HG03520 (cell line): ENCODE results near the gene CMIP.
"Not testable (repeated sequence)": the region's sequence is repeated elsewhere in the genome, so short reads cannot be mapped to it uniquely, and the experiment has no call there.

Source experiments
- ATAC-seq: cut with Tn5 transposase; IDR thresholded peaks from one replicate; pipeline ENCODE4 v1.9.1; 2021; ENCODE audit warnings: mild to moderate bottlenecking, moderate library complexity; ENCODE audit not compliant: unreplicated experiment

CMIP gene

GRCh38 chr16:81444448-81445121 lies at the start of gene CMIP:
CMIP (plus strand) TSS chr16:81444808.
- peak; percentile 75 for ATAC-seq

GRCh38 chr16:81394966-81395655 lies 49.5 kb upstream of the CMIP start:
- no peak for ATAC-seq

DNA sequence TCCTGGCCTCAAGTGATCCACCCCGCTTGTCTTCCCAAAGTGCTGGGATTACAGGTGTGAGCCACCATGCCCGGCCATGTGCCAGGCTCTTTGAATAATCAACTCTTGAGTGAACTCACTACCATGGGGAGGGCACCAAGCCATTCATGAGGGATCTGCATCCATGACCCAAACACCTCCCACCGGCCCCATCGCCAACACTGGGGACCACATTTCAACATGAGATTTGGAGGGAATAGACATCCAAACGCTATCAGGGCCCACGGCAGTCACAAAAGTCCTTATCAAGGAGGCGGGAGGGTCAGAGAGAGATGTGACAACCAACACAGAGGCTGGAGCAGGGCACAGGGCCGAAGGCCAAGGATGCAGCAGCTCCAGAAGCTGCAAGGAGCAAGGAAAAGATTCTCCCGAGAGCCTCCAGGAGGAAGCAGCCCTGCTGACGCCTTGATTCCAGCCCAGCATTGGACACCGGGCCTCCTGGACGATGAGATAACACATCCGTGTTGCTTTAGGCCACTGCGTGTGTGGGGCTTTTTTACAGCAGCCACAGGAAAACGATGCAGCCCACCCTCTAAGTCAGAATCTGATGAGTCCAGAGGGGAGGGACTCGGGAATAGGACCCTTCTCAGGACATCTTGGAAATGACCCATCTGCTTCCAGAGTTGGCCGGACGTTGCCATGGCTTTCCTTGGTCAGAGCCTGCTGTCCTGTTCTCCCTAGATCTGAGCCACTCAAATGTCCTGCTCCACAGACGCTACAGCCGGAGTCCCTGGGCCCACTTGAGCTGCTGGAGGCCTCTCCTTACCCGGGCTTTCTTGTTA lies 47.3 kb upstream of the CMIP start:
- ATAC-seq = no peak

DNA sequence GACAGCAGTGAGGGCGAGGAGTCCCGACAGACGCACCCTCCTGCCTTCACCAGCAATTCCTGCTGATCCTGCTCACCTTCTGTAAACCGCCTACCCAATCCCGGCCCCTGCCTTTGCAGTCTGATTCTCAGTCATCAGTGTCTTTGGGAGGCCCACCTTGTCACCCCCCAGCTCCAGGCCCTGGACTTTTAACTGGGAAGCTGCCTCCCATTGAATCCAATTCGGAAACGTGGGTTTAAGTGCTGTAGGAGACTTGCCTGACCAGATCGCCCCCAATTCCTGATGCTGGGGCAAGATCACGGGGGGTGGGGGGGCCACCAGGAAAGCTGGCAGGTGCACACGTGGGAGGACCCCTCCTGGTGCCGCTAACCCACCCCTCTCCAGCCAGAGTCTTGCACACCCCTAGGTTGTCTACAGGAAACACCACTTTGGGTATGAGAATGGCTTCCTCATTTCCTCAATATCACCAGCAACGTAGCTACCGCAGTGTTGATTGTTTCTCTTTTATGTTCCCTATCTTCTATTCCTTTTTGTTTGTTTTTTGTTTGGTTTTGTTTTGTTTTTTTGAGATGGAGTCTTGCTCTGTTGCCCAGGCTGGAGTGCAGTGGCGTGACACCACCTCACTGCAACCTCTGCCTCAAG lies 46.6 kb upstream of the CMIP start:
- ATAC-seq = no peak

GRCh38 chr16:81399909-81400308 lies 44.7 kb upstream of the CMIP start:
- no peak for ATAC-seq

- no peak for ATAC-seq
Measured at GRCh38 chr16:81401035-81401950, 43.3 kb upstream of the CMIP start.

DNA sequence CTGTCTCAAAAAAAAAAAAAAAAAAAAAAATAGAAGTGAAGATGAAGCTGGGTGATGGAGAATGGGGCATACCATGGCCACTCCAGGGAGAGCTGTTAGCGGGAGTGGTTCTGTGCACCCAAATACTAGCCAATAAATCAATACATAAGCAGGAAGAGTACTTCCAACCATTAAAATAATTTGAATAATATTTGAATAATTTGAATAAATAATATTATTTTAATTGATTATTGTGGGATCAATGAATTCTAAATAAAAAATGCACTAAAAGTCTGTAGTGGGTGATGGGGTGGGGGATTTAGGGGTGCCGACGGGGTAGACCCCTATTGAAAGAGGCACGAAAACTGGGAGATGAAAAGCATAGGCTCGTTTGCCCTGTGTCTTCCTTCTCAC lies 41.4 kb upstream of the CMIP start:
- no peak for ATAC-seq

- no peak for ATAC-seq
Measured at GRCh38 chr16:81403601-81404391, 40.8 kb upstream of the CMIP start.

GRCh38 chr16:81405002-81405401 lies 39.6 kb upstream of the CMIP start:
- not testable (repeated sequence) for ATAC-seq

GRCh38 chr16:81405702-81406113 lies 38.9 kb upstream of the CMIP start:
- ATAC-seq = no peak

GRCh38 chr16:81408409-81408950 lies 36.1 kb upstream of the CMIP start:
- no peak for ATAC-seq

GRCh38 chr16:81409016-81409556 lies 35.5 kb upstream of the CMIP start:
- ATAC-seq = no peak

DNA sequence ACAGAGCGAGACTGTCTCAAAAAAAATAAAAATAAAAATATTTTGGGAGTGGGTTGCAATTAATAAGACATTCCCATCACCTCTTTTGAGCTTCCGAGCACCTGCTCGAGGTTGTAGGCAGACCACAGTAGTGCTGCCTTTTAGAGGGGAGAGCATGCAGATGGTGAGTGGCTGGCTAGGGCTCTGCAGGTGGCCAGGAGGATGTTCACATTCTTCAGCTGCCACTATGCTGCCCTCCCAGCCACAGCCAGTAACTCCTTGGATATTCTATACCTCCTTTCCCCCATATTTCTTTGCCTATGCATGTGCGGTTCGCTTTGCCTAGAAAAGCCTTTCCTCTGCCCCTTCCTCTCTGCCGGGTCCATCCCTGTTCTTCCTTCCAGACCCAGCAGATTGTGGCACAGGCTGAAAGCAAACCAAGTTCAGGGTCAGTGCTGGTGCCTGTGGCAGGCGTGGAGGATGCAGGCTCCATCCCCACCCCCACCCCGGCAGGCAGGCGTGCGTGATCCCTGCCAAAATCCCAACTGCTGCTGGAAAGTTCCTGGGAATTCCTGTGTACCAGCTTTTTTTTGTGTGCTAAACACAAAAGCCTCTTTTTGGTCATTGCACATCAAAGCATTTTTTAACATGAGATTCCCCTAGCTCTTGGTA lies 33.8 kb upstream of the CMIP start:
- ATAC-seq = no peak

DNA sequence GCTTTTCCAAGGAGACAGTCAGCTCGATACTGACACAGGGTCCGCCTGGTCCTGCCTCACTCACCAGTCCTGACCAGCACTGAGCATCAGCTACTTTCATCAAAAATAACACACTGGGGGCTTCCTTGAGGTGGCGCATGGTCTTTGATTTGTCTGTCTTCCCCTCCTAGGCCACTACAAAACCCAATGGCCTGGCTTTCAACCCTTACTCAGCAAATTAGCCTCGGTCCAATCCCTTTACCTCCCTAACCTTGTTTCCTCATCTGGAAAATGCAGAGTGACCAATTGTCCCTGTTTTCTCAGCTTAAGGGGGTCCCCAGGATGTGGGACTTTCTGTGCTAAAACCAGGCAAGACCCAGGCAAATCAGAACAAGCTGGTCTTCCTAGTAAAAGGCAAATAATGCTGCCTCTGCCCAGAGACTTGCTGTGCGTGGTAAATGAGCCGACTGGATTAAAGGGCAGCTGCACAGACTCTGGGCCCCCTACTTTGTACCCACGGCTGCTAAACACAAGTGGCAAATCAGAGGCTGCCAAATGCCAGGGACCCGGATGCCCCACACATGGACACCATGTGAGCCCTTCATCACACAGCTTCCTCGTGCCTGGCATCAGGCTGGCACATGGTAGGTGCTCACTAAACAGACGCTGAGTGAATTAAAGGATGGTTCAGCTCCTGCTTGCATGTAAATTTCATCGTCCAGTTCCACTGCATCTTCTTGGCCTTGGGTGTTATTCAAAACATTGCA lies 31.2 kb upstream of the CMIP start:
- ATAC-seq = no peak

- ATAC-seq = no peak
Measured at GRCh38 chr16:81415751-81416150, 28.9 kb upstream of the CMIP start.

GRCh38 chr16:81416749-81417148 lies 27.9 kb upstream of the CMIP start:
- ATAC-seq = no peak

GRCh38 chr16:81417210-81417609 lies 27.4 kb upstream of the CMIP start:
- ATAC-seq = no peak

DNA sequence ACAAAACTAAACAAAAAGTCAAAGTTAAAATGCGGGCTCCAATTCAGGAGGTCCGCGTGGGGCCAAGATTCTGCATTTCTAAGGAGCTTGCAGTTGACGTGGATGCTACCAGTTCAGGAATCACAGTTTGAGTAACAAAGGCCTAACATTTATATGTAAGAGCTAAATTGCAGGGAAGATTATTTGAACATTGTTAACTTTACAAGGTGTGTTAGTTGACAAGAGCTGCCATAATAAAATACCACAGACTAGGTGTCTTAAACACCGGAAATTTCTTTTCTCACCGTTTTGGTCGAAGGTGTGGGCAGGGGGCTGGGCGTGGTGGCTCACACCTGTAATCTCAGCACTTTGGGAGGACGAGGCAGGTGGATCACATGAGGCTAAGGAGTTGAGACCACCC lies 24.8 kb upstream of the CMIP start:
- ATAC-seq = no peak
